ENCODE results near the gene MFSD11.
"Not testable (repeated sequence)": the region's sequence is repeated elsewhere in the genome, so short reads cannot be mapped to it uniquely, and the experiment has no call there.

The MFSD11 gene

DNA sequence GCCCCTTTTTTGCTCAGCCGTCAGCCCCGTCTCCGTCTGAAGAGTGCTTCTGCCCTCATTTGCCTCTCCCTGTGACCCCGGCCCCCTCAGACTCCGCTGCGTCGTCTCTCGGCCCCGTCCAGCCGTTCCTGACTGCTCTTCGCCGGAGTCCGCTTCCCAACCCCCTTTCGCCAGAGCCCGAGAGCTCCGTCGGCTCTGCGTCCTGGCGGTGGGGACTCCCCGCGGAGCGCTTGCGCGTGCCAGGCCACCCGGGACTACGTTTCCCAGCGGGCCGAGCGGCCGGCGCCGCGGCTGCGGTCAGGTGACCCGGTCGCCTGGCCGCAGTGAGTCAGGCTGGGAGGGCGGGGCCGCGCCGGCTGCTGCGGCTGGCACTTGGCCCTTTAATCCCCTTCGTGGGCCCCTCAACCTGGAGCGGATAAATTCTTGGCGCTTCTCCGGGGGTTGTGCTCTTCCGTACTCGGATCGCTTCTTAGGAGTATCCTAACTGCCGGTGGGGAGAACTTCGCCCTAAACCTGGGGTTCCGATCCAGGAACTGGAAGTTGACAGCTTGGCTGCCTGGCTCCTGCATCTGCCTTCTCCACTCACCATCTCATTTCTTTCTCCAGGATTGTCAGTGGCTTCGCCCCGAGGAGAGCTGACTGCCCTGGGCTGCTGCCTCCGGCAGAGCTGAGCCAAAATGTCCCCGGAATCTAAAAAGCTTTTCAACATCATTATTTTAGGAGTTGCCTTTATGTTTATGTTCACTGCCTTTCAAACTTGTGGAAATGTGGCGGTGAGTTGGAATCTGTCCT lies at the start of gene MFSD11:
Gene MFSD11, plus strand, starts transcription at position 444 of the 792 bp plus-strand sequence. Its CDS starts 234 bp downstream, at position 678.
- DNase-seq (ENCODE audit: low read depth in 2 of 2) = peak; percentile 81 to 84

- no peak for DNase-seq (ENCODE audit: low read depth in 2 of 2)
Observed at GRCh38 chr17:76688165-76688622, 49.7 kb upstream of the MFSD11 start.

DNA sequence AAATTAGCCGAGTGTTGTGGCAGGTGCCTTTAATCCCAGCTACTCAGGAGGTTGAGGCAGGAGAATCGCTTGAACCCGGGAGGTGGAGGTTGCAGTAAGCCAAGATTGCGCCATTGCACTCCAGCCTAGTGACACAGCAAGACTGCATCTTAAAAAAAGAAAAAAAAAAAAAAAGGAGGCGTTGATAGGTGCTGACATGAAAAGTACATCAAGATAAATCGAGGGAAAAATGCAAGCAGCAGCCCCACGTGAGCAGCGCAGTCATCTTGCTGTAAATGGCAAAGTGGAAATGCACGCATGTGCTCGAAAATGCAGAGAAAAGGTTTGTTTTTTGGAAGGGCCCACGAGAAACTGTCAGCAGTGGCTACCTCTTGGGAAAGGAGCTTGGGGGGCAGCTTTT lies 48.1 kb upstream of the MFSD11 start:
- DNase-seq (ENCODE audit: low read depth in 2 of 2) = no peak

DNA sequence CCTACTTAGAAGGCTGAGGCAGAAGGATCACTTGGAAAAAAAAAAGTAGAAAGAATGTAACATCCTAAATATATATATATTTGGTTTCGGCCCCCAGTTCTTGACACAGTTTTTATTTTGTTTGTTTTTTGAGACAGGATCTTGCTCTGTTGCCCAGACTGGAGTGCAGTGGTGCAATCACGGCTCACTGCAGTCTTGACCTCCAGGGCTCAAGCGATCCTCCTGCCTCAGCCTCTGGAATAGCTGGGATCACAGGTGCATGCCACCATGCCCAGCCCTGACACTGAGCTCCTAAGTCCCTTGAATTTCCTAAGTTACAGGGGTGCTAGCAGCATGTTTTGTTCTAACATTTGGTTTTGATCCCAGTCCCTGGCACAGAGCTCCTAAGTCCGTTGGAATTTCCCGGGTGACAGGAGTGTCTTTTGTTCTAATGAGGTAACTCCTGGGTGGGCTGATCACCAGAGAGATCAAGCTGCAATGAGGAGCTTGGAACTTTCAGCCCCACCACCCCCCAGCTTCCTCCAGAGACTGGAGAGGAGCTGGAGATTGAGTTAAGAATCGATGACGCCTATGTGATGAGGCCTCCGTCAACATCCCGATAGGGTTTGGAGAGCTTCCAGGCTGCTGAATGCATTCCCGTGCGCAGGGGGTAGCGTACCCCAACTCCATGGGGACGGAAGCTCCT lies 47.2 kb upstream of the MFSD11 start:
- DNase-seq (ENCODE audit: low read depth in 2 of 2) = no peak

DNA sequence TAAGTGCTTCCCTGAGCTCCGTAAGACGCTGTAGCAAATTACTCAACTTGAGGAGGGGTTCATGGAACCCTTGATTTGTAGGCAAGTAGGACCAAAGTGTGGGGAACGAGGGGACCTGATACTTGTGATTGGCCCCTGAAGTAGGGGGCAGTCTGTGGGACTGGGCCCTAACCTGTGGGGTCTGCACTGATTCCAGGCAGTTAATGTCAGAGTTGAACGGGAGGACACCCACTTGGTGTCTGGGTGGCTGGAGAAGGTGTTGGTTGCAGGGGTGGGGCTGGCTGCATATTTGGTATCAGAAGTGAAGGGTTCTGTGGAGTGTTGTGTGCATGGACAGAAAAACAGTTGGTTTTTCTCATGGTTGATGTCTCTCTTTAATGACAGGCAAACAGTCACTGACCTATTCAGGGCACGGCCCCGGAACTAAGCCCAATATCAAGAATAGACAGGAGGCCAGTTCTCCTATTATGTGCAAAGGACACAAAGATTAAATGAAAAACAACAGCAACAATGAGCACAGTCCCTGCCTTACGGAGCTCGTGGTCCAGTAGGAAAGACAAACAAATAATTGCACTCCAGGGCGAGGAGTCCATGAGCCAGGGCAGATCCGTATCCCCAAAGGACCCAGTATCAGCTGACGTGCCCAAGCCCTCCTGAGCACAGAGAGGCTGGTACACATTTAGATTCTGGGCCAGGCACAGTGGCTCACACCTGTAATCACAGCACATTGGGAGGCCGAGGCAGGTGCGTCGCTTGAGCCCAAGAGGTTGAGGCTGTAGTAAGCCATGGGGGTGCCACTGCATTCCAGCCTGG lies 46.3 kb upstream of the MFSD11 start:
- no peak for DNase-seq (ENCODE audit: low read depth in 2 of 2)

- DNase-seq (ENCODE audit: low read depth in 2 of 2) = no peak
Observed at GRCh38 chr17:76695059-76695831, 42.7 kb upstream of the MFSD11 start.

GRCh38 chr17:76696763-76697701 lies 40.9 kb upstream of the MFSD11 start:
- DNase-seq (ENCODE audit: low read depth in 2 of 2) = no peak

- no peak for DNase-seq (ENCODE audit: low read depth in 2 of 2)
Observed at GRCh38 chr17:76697702-76698465, 40.0 kb upstream of the MFSD11 start.

GRCh38 chr17:76698466-76698977 lies 39.4 kb upstream of the MFSD11 start:
- DNase-seq (ENCODE audit: low read depth in 2 of 2) = not testable (repeated sequence)

GRCh38 chr17:76700270-76700616 lies 37.7 kb upstream of the MFSD11 start:
- no peak for DNase-seq (ENCODE audit: low read depth in 2 of 2)

- no peak for DNase-seq (ENCODE audit: low read depth in 2 of 2)
Observed at GRCh38 chr17:76700617-76701470, 37.1 kb upstream of the MFSD11 start.

- DNase-seq (ENCODE audit: low read depth in 2 of 2) = no peak
Observed at GRCh38 chr17:76701471-76701967, 36.4 kb upstream of the MFSD11 start.

DNA sequence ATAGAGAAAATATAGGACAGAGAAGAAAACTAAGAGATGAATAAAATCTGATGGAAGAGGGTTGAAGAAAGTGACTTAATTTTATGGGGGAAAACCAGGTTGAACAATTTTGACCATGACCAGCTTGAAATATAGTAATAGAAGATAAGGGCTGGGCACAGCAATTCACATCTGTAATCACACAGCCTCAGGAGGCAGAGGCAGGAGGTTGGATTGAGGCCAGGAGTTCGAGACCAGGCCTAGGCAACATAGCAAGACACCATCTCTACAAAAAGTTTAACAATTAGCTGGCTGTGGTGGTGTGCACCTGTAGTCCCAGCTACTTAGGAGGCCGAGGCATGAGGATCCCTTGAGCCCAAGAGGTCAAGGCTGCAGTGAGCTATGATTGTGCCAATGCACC lies 35.8 kb upstream of the MFSD11 start:
- no peak for DNase-seq (ENCODE audit: low read depth in 2 of 2)

- no peak for DNase-seq (ENCODE audit: low read depth in 2 of 2)
Observed at GRCh38 chr17:76702941-76703637, 34.8 kb upstream of the MFSD11 start.

- no peak for DNase-seq (ENCODE audit: low read depth in 2 of 2)
Observed at GRCh38 chr17:76704805-76705204, 33.1 kb upstream of the MFSD11 start.

DNA sequence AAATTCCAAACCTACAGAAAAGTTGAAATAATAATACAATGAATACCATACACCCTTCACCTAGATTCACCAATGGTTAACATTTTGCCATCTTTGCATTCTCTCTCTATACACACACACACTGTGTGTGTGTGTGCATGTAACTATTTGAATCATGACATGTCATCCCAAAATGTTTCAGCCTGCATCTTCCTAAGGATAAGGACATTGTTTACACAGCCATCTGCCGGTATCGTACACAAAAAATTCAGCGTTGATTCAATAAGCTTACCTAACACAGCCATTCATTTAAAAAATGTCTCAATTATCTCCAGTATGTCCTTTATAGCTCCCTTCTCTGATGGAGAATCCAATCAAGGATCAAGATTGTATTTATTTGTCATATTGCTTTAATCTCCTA lies 31.1 kb upstream of the MFSD11 start:
- no peak for DNase-seq (ENCODE audit: low read depth in 2 of 2)

- DNase-seq (ENCODE audit: low read depth in 2 of 2) = no peak
Observed at GRCh38 chr17:76707985-76708807, 29.7 kb upstream of the MFSD11 start.
